ENCODE measurements around the gene KCNJ2.

GRCh38 chr17:70134777-70135176, 34.6 kb upstream of the KCNJ2 start:
- TF ChIP-seq, protein P1, sequence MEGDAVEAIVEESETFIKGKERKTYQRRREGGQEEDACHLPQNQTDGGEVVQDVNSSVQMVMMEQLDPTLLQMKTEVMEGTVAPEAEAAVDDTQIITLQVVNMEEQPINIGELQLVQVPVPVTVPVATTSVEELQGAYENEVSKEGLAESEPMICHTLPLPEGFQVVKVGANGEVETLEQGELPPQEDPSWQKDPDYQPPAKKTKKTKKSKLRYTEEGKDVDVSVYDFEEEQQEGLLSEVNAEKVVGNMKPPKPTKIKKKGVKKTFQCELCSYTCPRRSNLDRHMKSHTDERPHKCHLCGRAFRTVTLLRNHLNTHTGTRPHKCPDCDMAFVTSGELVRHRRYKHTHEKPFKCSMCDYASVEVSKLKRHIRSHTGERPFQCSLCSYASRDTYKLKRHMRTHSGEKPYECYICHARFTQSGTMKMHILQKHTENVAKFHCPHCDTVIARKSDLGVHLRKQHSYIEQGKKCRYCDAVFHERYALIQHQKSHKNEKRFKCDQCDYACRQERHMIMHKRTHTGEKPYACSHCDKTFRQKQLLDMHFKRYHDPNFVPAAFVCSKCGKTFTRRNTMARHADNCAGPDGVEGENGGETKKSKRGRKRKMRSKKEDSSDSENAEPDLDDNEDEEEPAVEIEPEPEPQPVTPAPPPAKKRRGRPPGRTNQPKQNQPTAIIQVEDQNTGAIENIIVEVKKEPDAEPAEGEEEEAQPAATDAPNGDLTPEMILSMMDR (IDR thresholded peaks at IDR 0.05 in 4 of 5, conservative IDR thresholded peaks at IDR 0.05 in 1 of 5): no peak
- TF ChIP-seq POLR2A (IDR thresholded peaks at IDR 0.05): no peak

Data from gastrocnemius medialis (tissue), 4 donors.